Activated T-helper 17 cell treated with anti-CD3 and anti-CD28 coated beads, Interleukin-2, amount 50 U/mL, for 72 hours (primary cell): Measurements from ENCODE around the gene MRPL27. TPM values are rescaled to one million over a fixed set of nuclear protein-coding genes. Genes with fewer than 3 reads are reported as not detected.
A peak's percentile ranks its signal among the peaks of the same experiment; 100 is the strongest.

Source experiments
- ATAC-seq: fragments of 150-1000 bp; cut with Tn5 transposase; replicated peaks from 2 replicates; pipeline ENCODE4 v1.10.0; 2021; ENCODE audit warnings: mild to moderate bottlenecking, moderate library complexity
- H3K27ac Mint-ChIP-seq: one replicate; pipeline ENCODE4 v1.8.0; 2022; ENCODE audit warnings: mixed read lengths
- H3K27me3 Mint-ChIP-seq: one replicate; pipeline ENCODE4 v1.8.0; 2022; ENCODE audit warnings: mixed read lengths
- H3K36me3 Mint-ChIP-seq: one replicate; pipeline ENCODE4 v1.8.0; 2022; ENCODE audit warnings: low read depth, mild to moderate bottlenecking, mixed read lengths
- H3K4me1 Mint-ChIP-seq: one replicate; pipeline ENCODE4 v1.8.0; 2022; ENCODE audit warnings: mixed read lengths
- H3K4me3 Mint-ChIP-seq: one replicate; pipeline ENCODE4 v1.8.0; 2022; ENCODE audit warnings: mild to moderate bottlenecking, mixed read lengths
- H3K9me3 Mint-ChIP-seq: one replicate; pipeline ENCODE4 v1.8.0; 2022; ENCODE audit warnings: mixed read lengths
- total RNA-seq, 2 donors: library from RNA; stranded (reverse); gene quantifications; one replicate each; pipeline ENCODE4 v1.2.3, GENCODE V29; 2022

The MRPL27 gene
- total RNA-seq, 2 donors from 2014 or later, result 63.3 to 109 TPM

DNA sequence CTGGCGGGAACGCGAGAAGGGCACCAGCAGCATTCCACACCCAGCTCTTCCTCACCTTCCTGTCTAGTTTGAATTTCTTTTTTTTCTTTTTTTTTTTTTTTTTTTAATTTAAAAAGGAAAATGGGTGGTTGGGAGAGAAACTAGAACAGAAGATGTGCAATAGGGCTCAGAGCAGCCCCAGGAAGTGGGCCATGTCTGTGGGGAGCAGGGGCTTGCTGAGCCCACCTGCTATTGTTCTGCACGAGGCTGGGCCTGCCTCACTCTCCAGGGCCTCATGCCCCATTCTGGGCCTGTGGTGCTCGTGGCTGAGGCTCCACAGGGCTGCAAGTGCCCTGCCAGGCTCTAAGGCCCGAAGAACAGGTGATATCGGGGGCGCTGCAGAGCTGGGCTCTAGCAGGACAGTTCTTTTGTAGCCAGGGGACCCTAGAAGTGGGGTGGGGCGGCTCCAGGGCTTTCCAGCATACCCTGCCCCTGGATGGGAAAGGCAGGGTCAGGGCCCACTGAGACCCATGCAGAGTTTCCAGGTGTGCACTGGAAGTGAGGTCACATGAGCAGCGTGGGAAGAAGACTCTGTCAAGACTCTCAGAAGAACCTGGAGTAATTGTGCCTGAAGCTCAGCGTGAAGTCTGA is 12.4 kb downstream of the MRPL27 start:
- Mint-ChIP-seq H3K27me3 (no peaks in the 10 kb centered on the region), H3K36me3 (peaks cover 50% of the 10 kb centered on the region), H3K4me3 (no peak overlapping the region), H3K27ac (no peak overlapping the region), H3K9me3 (no peaks in the 10 kb centered on the region), H3K4me1 (peaks cover 6% of the 10 kb centered on the region)
- ATAC-seq, result no peak

DNA sequence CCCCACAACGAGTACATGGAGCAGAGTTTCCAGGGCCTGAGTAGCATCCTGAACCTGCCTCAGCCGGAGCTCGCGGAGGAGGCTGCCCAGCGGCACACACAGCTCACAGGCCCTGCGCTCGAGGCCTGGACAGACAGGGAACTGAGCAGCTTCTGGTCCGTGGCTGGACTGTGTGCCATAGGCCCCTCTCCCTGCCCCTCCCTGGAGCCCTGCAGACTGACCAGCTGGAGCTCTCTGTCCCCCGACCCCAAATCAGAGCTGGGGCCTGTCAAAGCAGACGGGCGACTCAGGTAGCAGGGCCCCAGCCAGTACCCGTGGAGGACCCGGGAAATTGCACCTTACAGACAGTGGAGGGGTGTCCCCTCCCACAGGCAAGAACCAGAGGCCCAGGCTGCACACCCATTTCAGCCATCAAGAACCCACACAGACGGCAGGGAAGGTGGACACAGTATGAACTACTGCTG is 13.0 kb downstream of the MRPL27 start:
- Mint-ChIP-seq H3K27me3 (no peaks in the 10 kb centered on the region), H3K36me3 (peaks cover 50% of the 10 kb centered on the region), H3K27ac (no peak overlapping the region), H3K4me1 (peaks cover 6% of the 10 kb centered on the region), H3K4me3 (no peak overlapping the region), H3K9me3 (no peaks in the 10 kb centered on the region)
- no peak for ATAC-seq

DNA sequence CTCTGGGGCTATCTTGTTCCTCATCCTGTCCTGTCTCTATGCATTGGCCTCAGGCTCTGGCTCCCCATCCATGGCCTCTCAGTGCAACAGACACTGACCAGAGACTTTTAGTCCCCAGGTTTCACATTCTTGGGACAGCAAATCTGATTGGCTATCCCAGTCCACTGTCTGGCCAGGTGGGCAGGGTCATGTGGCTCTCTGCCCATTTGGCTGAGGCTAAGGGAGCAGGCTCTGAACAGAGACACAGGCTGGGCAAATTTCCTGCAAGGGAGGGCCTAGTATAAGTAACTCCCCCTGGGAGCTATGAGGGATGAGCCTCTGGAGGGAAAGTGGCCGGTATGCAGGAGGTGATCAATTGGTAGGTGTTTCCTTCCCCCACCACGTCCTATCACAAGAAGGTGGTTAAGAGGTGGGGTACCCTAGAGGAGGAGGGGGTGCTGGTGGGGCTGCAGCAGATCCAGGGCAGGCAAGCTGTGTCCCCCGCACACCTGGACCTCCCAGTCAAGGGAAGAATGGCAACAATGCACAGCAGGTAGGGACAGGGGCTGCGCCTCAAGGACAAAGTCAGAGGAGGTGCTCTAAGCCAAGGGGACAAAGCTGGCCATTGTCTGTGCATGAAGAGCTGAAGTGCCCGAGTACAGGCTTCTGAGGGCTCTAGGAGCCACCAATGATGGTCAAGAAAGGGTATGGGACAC is 13.8 kb downstream of the MRPL27 start:
- Mint-ChIP-seq H3K4me3 (no peak overlapping the region), H3K9me3 (no peaks in the 10 kb centered on the region), H3K27me3 (no peaks in the 10 kb centered on the region), H3K4me1 (peaks cover 6% of the 10 kb centered on the region), H3K36me3 (peaks cover 52% of the 10 kb centered on the region), H3K27ac (no peak overlapping the region)
- no peak for ATAC-seq

DNA sequence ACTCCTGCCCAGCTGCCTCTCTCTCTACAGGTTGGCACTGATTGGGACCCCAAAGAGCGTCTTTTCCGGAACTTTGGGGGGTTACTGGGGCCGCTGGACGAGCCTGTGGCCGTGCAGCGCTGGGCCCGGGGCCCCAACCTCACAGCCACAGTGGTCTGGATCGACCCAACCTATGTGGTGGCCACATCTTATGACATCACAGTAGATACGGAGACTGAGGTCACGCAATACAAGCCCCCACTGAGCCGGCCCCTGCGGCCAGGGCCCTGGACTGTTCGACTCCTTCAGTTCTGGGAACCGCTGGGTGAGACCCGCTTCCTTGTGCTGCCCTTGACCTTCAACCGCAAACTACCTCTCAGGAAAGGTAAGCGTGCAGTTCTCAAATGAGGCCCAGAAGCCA is 14.8 kb downstream of the MRPL27 start:
- no peaks in the 10 kb centered on the region for H3K9me3 Mint-ChIP-seq
- no peak for ATAC-seq
- H3K27ac Mint-ChIP-seq, result no peak overlapping the region
- no peaks in the 10 kb centered on the region for H3K27me3 Mint-ChIP-seq
- H3K4me1 Mint-ChIP-seq, result peaks cover 6% of the 10 kb centered on the region
- H3K36me3 Mint-ChIP-seq, result peaks cover 58% of the 10 kb centered on the region
- H3K4me3 Mint-ChIP-seq, result no peak overlapping the region

DNA sequence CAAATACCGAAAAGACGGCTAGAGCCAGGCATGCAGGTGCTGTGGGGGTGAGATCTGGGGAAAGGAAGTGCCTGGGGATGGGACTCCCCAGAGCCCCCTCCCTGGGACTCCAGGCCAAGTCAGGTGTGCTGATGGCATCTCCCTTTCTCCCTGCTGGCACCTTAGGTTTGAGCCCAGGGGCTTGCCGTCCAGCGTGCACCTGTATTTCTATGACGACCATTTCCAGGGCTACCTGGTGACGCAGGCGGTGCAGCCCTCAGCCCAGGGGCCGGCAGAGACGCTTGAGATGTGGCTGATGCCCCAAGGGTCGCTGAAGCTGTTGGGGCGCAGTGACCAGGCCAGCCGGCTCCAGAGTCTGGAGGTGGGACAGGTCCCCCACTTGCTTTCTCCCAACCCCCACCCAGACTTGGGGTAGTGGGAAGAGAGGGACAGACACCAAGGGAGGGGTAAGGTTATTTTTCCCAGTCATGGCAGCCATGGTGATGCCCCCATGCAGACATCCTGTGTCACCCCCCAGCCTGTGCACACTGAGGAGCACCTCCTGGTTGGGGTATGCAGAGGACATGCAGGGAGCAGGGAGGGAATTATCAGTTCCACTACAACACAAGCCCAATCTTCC is 16.0 kb downstream of the MRPL27 start:
- Mint-ChIP-seq H3K27me3 (no peaks in the 10 kb centered on the region), H3K27ac (no peak overlapping the region), H3K4me1 (peaks cover under 1% of the 10 kb centered on the region), H3K4me3 (no peak overlapping the region), H3K9me3 (no peaks in the 10 kb centered on the region), H3K36me3 (peaks cover 66% of the 10 kb centered on the region)
- ATAC-seq, result no peak

DNA sequence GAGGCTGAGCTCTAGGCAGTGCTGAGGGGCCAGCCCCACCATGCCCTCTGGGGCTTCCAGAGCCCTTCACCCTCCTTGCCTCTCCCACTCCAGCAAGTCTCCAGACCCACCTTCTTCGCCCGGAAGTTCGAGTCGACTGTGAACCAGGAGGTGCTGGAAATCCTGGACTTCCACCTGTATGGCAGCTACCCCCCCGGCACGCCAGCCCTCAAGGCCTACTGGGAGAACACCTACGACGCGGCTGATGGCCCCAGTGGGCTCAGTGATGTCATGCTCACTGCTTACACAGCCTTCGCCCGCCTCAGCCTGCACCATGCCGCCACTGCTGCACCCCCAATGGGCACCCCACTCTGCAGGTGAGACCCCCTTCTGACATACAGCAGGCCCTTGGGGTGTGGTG is 16.6 kb downstream of the MRPL27 start:
- Mint-ChIP-seq H3K27me3 (no peaks in the 10 kb centered on the region), H3K9me3 (no peaks in the 10 kb centered on the region), H3K27ac (no peak overlapping the region), H3K36me3 (peaks cover 72% of the 10 kb centered on the region), H3K4me3 (no peak overlapping the region), H3K4me1 (peaks cover 5% of the 10 kb centered on the region)
- no peak for ATAC-seq

DNA sequence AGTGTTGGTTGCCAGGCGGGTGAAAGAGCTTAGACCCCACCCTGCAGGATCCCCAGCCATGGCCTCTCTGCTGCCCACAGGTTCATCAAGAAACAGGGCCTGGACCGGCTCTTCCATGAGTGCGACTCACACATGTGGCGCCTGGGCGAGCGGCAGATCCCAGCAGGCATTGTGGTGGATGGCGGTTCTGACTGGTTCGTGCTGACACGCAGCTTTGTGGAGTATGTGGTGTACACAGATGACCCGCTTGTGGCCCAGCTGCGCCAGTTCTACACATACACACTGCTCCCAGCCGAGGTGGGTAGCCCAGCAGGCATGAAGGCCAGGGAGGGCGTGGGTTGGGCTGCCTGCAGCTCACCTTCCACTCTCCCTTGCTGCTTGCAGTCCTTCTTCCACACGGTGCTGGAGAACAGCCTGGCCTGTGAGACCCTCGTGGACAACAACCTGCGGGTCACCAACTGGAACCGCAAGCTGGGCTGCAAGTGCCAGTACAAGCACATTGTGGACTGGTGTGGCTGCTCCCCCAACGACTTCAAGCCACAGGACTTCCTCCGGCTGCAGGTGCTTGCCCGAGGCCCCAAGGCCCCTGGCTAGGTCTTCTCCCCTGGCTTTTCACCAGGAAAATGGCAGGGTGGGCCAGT is 17.2 kb downstream of the MRPL27 start:
- Mint-ChIP-seq H3K9me3 (no peaks in the 10 kb centered on the region), H3K27me3 (no peaks in the 10 kb centered on the region), H3K27ac (no peak overlapping the region), H3K36me3 (peaks cover 78% of the 10 kb centered on the region), H3K4me3 (no peak overlapping the region), H3K4me1 (peaks cover 9% of the 10 kb centered on the region)
- ATAC-seq, result no peak

DNA sequence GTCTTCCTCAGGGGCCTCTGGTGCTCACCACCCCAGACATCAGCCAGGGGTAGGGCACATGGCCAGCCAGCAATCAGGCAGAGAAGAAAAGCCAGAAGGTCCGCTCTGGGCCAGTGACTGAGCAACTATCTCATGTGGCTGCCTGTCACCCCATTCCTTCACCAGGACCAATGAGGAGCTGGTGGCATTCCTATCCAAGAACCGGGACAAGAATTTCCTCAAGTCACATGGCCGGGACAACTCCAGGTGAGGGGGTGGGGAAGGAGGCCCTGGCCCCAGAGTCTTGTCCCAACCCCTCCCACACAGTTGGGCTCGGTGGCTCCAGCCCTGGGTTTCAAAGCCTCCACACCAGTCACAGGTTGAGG is 17.7 kb downstream of the MRPL27 start:
- Mint-ChIP-seq H3K9me3 (no peaks in the 10 kb centered on the region), H3K36me3 (peaks cover 82% of the 10 kb centered on the region), H3K4me1 (peaks cover 14% of the 10 kb centered on the region), H3K4me3 (no peak overlapping the region), H3K27me3 (no peaks in the 10 kb centered on the region), H3K27ac (no peak overlapping the region)
- no peak for ATAC-seq

DNA sequence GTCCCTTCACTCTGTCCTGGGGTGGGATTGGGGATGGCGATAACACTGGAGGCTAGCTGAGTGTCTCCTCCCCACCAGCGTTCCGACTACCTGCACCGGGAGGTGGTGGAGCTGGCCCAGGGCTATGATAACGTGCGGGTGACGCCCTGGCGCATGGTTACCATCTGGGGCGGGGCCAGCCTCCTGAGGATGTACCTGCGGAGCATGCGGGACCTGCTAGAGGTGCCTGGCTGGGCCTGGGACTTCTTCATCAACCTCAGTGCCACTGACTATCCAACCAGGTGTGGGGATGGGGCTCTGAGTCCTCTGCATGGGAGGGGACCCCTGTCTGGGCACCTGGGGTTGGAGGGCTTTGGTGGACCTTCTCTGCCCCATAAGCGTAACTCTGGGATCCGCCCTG is 18.2 kb downstream of the MRPL27 start:
- H3K4me1 Mint-ChIP-seq, result peaks cover 14% of the 10 kb centered on the region
- H3K36me3 Mint-ChIP-seq, result peaks cover 82% of the 10 kb centered on the region
- H3K27ac Mint-ChIP-seq, result no peak overlapping the region
- H3K4me3 Mint-ChIP-seq, result no peak overlapping the region
- no peaks in the 10 kb centered on the region for H3K9me3 Mint-ChIP-seq
- ATAC-seq, result no peak
- H3K27me3 Mint-ChIP-seq, result no peaks in the 10 kb centered on the region

DNA sequence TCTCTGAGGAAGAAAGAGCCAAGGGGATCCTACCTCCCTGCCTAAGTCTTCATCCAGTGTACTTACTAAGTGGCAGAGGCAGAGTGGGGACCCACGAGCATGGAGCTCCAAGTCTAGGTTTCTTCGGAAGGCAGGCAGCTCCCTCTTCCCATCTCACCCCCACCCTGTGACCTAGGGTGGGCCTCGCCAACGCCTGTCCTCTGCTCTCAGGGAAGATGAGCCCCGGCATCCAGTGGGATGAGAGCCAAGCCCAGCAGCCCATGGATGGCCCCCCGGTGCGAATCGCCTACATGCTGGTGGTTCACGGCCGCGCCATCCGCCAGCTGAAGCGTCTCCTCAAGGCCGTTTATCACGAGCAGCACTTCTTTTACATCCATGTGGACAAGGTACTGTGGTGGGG is 18.8 kb downstream of the MRPL27 start:
- Mint-ChIP-seq H3K4me1 (peaks cover 14% of the 10 kb centered on the region), H3K4me3 (no peak overlapping the region), H3K9me3 (no peaks in the 10 kb centered on the region), H3K27me3 (no peaks in the 10 kb centered on the region), H3K36me3 (peaks cover 78% of the 10 kb centered on the region), H3K27ac (peak overlapping the region; percentile 54)
- no peak for ATAC-seq

DNA sequence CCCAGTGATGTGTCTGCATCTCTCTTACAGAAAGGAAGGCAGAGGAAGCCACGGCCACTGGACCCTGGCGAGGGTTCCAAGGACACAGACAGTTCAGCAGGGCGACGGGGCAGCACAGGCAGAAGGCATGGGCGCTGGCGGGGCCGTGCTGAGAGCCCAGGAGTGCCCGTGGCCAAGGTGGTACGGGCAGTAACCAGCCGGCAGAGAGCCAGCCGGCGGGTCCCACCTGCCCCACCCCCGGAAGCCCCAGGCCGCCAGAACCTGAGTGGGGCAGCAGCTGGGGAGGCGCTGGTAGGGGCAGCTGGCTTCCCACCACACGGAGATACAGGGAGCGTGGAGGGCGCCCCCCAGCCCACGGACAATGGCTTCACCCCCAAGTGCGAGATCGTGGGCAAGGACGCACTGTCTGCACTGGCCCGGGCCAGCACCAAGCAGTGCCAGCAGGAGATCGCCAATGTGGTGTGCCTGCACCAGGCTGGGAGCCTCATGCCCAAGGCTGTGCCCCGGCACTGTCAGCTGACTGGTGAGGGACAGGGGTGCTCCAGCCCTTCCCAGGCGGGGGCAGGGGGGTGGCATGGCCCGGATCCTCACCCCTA is 19.3 kb downstream of the MRPL27 start:
- Mint-ChIP-seq H3K4me1 (peaks cover 14% of the 10 kb centered on the region), H3K4me3 (no peak overlapping the region), H3K36me3 (peaks cover 73% of the 10 kb centered on the region), H3K27me3 (no peaks in the 10 kb centered on the region), H3K27ac (no peak overlapping the region), H3K9me3 (no peaks in the 10 kb centered on the region)
- ATAC-seq, result no peak

DNA sequence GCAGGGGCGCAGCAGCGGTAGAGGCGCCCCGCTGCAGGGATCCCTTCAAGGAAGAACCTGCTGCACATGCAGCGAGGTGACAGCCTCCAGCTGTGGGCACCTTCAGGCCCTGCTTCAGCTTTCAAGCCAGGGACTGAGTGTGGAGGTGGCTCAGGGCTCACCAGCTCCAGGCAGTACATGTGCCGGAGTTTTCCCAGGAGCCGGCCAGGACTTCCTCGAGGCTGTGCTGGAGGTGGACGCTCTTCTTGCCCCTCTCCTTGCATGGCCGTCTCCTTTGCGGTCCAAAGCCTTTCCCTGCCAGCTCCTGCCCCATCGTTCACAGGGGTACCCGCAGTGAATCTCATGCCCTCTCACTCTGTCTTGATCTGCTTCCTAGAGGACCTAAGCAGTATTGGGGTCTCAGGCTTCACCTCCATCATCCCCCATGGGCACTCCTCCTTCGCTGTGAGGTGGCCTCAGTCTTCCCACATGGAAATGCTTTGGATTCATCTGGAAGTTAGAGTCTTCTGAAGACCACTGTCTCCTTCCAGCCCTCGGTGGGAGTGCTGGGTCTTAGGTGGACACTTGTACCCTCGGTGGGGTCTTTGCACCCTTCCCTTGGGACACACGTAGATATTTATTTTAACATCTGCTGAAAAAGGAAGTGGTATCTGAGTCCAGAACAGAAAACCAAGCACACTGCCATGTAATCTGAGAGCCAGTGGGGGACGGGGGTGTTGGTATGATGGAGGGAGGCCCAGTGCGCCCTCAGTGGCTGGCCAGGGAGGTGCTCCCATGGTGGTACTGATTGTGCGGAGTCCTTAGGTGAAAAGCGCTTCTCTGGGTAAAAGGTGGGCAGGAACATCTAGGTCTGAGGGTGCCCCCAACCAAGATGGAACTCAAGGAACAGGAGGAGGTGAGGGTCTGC is 20.0 kb downstream of the MRPL27 start:
- no peak overlapping the region for H3K4me3 Mint-ChIP-seq
- no peaks in the 10 kb centered on the region for H3K9me3 Mint-ChIP-seq
- peaks cover 21% of the 10 kb centered on the region for H3K4me1 Mint-ChIP-seq
- ATAC-seq, result no peak
- peak overlapping the region; percentile 75 for H3K27ac Mint-ChIP-seq
- no peaks in the 10 kb centered on the region for H3K27me3 Mint-ChIP-seq
- H3K36me3 Mint-ChIP-seq, result peaks cover 73% of the 10 kb centered on the region

DNA sequence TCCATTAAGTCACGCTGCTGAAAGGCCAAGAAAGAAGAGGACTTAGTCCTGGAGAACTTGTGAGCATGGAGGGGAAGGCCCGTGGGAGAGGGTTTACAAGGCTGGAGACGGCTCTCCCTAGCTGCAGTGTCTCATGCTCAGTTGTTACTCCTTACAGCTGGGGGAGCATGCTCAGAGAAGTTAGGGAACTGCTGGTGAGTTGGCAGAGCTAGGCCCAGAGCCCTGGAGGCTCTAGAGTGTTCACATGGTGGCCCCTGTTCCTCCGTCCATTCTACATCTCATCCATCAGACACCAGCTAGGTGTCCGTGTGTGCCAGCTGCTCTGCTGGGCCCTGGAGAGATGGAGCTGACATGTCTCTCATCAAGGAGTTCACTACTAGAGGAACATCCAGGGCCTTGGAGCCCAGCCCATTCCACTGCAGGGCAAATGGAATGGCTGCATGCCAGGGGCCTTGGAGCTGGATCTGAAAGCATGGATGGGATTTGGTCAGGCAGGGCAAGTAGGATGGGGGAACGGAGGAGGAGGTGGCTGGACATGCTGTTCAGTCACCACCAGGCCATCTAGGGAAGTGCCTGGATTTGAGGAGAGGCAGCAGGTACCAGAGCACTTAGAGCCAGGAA is 20.8 kb downstream of the MRPL27 start:
- Mint-ChIP-seq H3K27me3 (no peaks in the 10 kb centered on the region), H3K9me3 (no peaks in the 10 kb centered on the region), H3K27ac (peak overlapping the region; percentile 75), H3K4me3 (no peak overlapping the region), H3K4me1 (peaks cover 24% of the 10 kb centered on the region), H3K36me3 (peaks cover 69% of the 10 kb centered on the region)
- ATAC-seq, result no peak
